SHP77 treated with DMSO at 0.1 percent for 48 hours (cell line): ENCODE measurements around the gene PLXNA4.

Experiments used
- DNase-seq: peaks from one replicate; lab custom pipeline; 2025; lab: John Stamatoyannopoulos, UW

The PLXNA4 gene

DNA sequence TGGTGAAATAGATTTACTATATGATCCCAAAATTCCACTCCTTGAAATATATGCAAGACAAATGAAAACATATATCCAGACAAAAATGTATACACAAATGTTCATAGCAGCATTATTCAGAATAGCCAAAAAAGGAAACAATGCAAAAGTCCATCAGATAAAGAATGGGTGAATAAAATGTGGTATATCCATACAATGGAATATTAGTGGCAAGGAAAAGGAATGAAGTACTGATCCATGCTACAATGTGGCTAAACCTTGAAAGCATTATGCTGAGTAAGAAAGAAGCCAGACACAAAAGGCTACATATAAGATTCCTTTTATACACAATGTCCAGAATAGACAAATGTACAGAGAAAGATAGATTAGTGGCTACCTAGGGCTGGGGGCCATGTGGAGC is 225.5 kb downstream of the PLXNA4 start:
- DNase-seq, result no peak

DNA sequence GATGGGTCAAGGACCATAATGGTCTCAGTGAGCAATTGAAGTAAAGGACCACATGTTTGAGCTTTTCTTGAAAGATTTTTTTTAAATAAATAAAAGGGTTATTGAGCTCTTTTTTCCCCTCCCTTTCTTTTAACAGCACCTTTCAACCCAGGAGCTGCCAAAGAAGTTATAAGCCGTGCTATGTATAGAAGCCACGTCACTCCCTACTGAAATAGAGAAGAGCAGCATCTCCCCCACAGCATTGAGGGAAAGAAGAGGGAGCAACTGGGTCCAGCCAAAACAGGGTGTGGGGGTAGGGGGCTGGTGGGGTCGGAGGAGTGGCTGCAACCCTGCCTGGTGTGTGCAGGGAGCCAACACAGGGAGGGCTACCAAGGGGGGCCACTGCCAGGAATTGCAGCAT is 227.2 kb downstream of the PLXNA4 start:
- DNase-seq, result no peak

GRCh38 chr7:132348341-132348740 is 227.9 kb downstream of the PLXNA4 start:
- no peak for DNase-seq

GRCh38 chr7:132347858-132348257 is 228.4 kb downstream of the PLXNA4 start:
- DNase-seq, result no peak

GRCh38 chr7:132347123-132347522 is 229.1 kb downstream of the PLXNA4 start:
- DNase-seq, result no peak

DNA sequence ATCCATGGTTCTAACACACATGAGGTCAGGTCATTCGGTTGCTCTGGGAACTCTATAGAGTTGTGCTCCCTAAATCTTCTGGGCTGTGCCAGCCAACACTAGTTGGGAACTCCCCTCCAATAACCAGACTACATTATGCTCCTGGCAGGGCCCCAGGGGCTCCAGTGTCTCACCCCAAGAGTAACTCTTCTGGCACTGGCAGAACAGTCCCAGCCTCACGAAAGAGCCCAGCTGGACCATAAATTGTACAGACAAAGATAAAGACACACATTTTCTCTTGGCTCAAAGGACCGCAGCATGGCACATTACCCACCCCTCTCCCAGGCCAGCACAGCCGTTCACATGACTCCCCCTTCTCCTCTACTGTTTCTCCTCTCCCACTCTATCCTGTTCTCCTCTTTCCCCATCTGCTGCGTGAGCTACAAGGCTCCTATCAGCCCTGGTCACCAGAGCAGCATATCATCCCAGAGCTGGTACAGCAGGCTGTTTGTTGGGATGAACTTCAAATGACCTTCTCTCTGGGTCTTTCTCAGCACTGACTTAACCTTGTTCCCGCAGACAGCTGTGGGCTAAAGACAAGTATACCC is 230.6 kb downstream of the PLXNA4 start:
- DNase-seq, result no peak

DNA sequence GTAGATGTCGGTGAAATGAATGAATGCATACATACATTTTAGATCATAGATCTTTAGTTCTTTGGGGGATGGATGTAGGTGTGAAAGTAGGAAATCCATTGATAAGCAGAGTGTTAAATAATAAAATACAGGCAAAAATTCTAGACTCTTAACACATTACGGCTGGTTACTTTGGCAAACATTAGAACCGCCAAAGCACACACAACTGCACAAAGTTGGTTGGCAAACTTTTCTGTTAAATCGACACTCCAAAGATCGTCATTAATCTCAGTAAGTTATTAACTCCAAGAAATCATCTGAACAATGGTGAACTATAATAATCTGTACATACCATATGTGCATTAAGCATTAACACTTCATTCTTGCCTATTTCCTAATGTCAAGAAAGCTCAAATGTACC is 231.2 kb downstream of the PLXNA4 start:
- DNase-seq, result no peak

GRCh38 chr7:132343199-132343598 is 233.1 kb downstream of the PLXNA4 start:
- DNase-seq, result no peak

GRCh38 chr7:132337450-132338080 is 238.7 kb downstream of the PLXNA4 start:
- DNase-seq, result no peak

DNA sequence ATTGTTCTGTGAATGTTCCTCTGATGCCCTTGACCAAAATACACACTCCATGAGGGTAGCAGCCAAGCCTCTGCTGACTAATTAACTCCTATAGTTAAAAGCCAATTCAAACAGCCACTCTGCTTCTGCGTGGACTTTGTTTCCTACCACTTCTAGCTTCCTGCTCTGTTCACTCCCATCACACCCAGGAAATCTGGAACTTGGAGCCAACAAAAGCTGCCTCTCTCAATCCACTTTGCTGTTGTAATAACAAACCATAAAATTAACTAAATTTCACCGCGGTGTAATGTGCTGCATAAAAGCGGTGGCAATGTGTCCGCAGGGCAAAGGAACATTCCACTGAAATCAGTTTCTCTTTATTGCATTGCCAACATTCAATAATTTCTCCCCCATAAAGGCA is 239.5 kb downstream of the PLXNA4 start:
- DNase-seq, result no peak

DNA sequence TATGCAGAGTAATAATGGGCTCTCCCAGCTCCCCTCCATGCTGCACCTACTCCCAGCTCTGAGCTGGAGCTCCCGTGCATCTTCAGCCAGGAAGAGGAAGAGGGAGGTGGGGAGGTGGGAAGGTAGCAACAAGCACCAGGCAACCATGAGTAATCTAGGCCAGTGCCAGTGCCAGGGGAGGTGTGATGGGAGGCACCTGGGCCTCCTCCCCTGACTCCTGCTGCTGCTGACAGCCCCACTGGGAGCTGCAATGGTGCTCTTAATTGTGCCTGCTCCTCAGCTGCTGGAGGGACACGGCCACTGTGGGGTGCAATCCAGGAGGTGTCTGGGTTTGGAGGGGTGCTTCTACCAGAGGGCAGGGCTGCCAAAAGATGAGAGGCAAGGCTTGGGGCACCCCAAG is 243.0 kb downstream of the PLXNA4 start:
- no peak for DNase-seq

GRCh38 chr7:132328760-132329159 is 247.5 kb downstream of the PLXNA4 start:
- DNase-seq, result no peak

GRCh38 chr7:132328047-132328620 is 248.1 kb downstream of the PLXNA4 start:
- DNase-seq, result no peak

- no peak for DNase-seq
These were observed 249.2 kb downstream of the PLXNA4 start for GRCh38 chr7:132326878-132327589.

DNA sequence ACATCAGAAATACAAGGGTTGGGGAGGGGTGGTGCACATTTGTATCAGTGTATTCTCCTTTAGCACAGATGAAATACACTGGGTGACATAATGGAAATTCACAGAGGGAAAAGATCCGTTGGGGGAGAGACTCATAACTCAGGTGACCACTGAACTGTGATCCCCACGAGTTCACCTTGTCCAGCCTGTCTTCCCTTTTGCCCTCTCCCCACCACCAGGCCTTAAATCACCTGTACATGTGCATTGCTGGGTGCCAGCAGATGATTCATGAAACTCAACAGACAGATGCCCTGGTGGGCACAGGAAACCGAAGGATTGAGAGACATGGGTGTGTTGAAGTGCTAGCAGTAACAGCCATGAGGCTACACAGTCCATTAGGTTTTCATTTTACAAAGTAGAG is 253.3 kb downstream of the PLXNA4 start:
- DNase-seq, result no peak

DNA sequence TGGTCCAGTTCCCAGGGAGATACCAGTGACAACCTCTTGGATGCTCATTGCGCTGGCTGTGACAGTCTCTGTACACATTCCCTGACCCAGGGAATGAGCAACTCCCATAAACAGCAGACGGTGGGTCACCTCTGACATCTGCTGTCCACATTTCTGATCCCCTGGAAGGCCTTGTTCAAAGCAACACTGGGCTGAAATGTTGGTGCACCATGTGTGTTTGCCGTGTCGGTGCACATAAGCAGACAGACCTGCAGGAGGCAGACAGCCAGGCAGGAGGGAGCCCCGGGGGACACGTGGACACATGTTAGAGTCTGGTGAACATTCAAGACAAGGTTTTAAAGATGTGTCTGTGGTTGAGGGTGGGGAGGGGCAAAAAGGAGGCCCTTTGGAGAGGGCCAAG is 254.9 kb downstream of the PLXNA4 start:
- DNase-seq, result no peak

DNA sequence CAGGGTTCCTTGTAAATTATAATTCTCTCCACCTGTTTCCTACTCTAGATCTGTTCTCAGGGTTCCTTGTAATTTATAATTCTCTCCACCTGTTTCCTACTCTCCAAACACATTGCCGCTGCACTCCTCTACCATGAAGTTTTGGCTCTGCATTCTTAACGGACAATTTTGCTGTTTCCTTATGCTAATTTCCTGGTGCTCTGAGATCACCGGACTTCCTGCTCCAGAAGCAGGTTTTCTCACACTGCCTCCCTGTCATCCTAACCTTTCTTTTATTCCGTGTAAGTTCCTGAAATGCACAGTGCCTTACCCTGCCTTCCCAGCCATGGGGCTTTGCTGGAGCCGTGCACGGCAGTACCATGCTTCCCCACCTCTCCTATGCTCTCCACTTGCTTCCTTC is 256.8 kb downstream of the PLXNA4 start:
- no peak for DNase-seq

DNA sequence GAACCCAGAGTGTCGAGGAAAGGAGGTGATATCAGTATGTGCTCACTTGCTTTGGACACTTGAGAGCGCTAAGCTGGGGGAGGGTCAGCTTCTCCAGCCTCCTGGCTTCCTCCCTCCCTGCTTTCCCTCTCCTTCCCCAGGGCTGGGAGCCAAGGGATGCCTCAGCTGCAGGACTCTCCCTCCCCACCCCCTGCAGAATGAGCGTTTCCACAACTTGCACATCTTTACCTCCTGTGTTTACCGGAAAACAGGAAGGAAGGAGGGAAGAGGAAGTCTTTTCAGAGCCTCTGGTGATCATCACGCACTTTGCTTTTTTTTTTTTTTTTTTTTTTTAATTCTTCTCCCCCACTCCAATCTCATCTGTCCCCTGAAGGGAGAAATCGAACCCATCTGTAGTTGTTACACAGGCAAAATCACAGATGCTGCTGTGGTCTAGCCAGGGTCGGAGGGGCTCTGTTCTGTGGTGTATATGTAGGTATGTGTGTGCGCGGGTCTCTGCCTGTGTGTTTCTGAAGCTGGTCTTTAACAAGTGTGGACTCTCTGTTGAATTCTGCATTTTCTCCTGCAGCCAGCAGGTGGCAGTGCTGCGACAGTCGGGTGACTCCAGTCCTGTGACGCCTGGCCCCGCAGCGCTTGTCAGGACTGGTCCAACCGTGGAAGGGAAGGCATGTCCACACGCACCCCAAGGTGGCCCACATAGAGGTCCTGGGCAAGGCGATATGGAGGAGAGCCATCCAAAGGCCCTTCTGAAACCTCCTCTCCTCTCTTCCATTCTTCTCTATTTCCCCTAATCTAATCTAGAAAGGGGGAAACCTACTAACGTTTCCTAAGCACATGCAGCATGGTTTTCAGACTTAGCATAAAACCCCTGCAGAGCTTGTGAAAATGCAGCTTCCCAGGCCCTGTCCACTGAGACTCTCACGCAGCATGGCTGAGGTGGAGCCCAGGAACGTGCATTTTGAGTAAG is 257.6 kb downstream of the PLXNA4 start:
- DNase-seq, result peak; percentile 41

DNA sequence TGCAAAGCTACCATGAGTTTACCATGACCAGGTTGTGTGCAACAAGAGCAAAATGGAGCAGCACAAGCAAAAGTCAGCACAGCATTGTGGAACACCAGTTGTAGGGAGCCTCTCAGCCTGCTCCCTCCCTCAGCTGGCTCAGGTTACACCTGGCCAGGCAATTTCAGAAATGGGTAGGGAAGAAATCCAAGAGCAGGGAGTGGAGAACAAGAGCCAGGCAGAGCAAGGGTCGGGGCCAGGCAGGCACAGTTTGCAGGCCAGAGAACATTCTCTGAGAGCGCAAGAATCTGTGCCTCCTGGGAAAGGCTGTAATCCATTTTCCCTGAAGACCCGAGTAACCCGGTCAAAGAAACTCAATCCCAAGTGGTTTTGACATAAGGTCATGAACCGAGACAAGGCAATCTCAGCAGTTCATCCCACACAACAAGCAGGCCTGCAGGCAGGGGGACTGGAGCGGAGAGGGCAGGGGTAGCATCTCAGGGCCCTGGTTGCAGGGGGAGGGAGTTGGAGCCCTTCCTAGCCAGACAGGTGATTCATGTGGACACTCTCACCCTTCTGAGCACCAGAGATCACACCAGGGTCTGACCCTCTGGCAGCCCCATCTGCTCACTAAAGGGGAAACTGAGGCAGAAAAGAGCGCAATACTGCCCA is 258.4 kb downstream of the PLXNA4 start:
- no peak for DNase-seq

DNA sequence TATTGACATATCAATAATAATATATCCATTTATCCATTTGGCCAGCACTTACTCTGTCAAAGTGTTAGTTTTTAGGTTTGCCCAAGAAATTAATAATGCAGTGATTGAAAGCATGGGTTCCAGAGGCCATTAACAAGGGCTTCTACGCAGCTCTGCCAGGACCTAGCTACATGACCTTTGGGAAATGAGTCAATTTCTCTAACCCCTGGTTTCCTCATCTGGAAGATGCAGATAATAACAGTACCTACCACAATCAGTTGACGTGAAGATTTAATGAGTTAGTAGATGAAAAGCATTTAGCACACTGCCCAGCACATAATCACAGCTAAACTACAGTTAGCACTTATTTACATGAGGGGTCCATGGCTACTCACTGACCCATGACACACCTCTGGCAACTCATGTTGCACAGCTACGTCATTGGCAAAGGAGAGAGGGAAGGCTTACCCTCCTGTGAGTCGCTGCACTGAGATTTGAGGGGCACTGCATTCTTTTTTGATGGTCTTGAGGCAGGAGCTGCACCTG is 263.7 kb downstream of the PLXNA4 start:
- DNase-seq, result no peak

DNA sequence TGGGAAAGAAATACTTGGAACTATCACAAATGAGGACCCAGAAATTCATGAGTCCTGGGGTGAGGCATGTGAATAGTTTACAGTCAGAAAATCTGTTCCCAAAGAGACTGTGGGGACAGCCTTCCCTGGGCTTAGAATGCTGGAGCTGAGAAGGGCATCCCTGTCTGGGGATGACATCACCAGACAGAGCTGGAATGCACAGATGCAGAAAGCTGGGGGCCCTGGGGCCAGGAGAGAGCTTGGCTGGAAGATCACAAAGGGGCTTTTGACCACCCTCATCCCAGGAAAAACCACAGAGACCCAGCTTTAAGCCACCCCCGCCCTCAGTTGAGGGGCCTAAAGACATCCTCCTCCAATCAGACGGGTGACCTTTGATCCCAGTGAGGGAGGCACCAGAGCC is 264.5 kb downstream of the PLXNA4 start:
- no peak for DNase-seq
